ENCODE measurements around the gene RELL1. TPM values are rescaled to one million over a fixed set of nuclear protein-coding genes. Genes with fewer than 3 reads are reported as not detected.

The RELL1 gene
- total and polyA plus RNA-seq, 3 donors from 2014 or later = 3.1 to 20.4 (median 10.2) TPM

DNA sequence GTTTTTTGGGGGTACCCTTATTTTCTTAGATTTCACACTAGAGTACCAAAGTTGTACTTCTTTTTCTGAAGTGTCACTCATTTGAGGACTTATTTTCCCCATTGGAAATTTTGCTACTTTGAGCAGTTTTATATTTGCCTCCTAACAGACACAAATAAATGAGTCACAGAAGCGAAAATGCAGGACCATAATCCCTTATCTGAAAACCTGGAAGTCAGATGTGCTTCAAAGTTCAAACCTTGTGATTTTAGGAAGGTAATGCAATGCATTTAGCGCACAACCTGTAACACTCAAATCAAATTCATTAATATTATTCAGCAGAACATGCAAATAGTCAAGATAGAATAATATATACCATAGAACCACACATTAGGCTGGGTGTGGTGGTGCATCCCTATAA is 6.9 kb downstream of the RELL1 start:
- H3K27ac ChIP-seq = no peak overlapping the region
- intact Hi-C loops (cut with DNase I; ENCODE audit: low total_unique reads) = no loop called here
- no peaks in the 10 kb centered on the region for H3K27me3 ChIP-seq
- 83 to 97% methylated on average over 2 of the region's 2 CpGs for whole genome bisulfite sequencing, 2 donors
- no peak overlapping the region for H3K4me3 ChIP-seq
- H3K9me3 ChIP-seq = no peaks in the 10 kb centered on the region
- no peaks in the 10 kb centered on the region for H3K36me3 ChIP-seq (ENCODE audit: low read depth, missing control alignments)
- no peak for DNase-seq
- TF ChIP-seq, protein P1, sequence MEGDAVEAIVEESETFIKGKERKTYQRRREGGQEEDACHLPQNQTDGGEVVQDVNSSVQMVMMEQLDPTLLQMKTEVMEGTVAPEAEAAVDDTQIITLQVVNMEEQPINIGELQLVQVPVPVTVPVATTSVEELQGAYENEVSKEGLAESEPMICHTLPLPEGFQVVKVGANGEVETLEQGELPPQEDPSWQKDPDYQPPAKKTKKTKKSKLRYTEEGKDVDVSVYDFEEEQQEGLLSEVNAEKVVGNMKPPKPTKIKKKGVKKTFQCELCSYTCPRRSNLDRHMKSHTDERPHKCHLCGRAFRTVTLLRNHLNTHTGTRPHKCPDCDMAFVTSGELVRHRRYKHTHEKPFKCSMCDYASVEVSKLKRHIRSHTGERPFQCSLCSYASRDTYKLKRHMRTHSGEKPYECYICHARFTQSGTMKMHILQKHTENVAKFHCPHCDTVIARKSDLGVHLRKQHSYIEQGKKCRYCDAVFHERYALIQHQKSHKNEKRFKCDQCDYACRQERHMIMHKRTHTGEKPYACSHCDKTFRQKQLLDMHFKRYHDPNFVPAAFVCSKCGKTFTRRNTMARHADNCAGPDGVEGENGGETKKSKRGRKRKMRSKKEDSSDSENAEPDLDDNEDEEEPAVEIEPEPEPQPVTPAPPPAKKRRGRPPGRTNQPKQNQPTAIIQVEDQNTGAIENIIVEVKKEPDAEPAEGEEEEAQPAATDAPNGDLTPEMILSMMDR (IDR thresholded peaks at IDR 0.05) = no peak
- no peak for TF ChIP-seq POLR2A (IDR thresholded peaks at IDR 0.05)
- peaks cover 7% of the 10 kb centered on the region for H3K4me1 ChIP-seq

GRCh38 chr4:37678624-37679023 is 7.6 kb downstream of the RELL1 start:
- Histone ChIP-seq H3K9me3 (no peaks in the 10 kb centered on the region), H3K27ac (no peak overlapping the region), H3K4me3 (no peak overlapping the region), H3K4me1 (peaks cover 7% of the 10 kb centered on the region), H3K36me3 (ENCODE audit: low read depth, missing control alignments) (no peaks in the 10 kb centered on the region), H3K27me3 (no peaks in the 10 kb centered on the region)
- TF ChIP-seq, protein P1 (IDR thresholded peaks at IDR 0.05) = no peak
- TF ChIP-seq POLR2A (IDR thresholded peaks at IDR 0.05) = no peak
- WGBS, 2 donors = 86 to 91% methylated on average over 3 of the region's 3 CpGs
- intact Hi-C loops (cut with DNase I; ENCODE audit: low total_unique reads) = no loop called here
- no peak for DNase-seq

DNA sequence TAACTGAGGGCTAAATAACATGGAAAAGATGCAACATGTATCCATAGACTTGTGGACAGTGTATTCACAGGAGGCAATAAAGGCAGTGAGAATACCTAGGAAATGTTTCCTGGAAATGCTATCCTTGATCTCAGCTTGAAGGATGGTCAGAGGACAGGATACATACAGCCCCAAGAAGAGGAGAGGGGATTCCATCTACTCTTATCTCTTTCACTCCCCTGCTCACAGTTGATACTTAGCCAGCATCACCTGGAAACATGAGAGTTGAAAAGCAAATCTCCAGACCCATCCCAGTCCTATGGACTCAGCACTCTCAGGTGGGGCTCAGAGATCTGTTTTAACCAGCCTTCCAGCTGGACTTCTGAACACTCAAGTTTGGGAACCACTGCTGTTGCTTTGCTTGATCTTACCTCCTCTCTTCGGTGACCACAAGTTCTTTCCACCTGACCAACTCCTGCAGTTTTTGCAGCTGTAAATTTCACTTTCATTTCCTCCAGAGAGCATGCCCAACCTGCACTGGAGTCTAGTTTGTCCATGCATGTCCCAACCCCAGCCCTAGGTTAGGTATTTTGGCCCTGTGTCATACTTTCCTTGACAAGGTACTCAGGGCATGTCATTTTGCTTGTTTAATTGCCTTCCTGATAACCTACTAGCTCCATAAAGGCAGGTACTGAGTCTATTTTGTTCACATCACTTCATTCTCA is 10.4 kb downstream of the RELL1 start:
- WGBS, 2 donors = 58 to 92% methylated on average over 1 of the region's 1 CpG
- Histone ChIP-seq H3K9me3 (no peaks in the 10 kb centered on the region), H3K4me3 (no peak overlapping the region), H3K27me3 (no peaks in the 10 kb centered on the region), H3K4me1 (peaks cover 11% of the 10 kb centered on the region), H3K27ac (no peak overlapping the region), H3K36me3 (ENCODE audit: low read depth, missing control alignments) (no peaks in the 10 kb centered on the region)
- no peak for DNase-seq
- intact Hi-C loops (cut with DNase I; ENCODE audit: low total_unique reads) = no loop called here
- TF ChIP-seq, protein P1 (IDR thresholded peaks at IDR 0.05) = no peak
- TF ChIP-seq POLR2A (IDR thresholded peaks at IDR 0.05) = no peak

DNA sequence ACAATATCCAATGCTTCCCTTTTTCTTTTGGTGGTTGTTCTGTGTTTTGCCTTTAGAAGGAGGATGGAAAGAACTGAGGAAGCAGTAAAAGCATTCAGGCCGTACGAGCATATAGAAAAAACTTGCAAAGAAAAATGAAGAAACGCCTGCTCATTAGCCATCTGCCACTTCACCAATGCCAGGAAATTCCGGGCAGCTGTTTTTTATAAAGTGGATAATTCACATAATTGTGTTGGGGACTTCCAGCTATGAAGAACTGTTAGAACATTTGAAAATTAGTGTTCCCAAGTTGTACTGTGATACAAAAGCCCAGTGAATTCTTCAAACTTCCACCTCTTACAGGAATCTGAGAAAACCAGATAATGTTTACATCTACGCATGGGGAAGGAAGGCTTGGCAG is 11.7 kb downstream of the RELL1 start:
- H3K27me3 ChIP-seq = no peaks in the 10 kb centered on the region
- 26 to 48% methylated on average over 5 of the region's 5 CpGs for WGBS, 2 donors
- intact Hi-C loops (cut with DNase I; ENCODE audit: low total_unique reads) = no loop called here
- no peak for DNase-seq
- no peaks in the 10 kb centered on the region for H3K9me3 ChIP-seq
- H3K36me3 ChIP-seq (ENCODE audit: low read depth, missing control alignments) = no peaks in the 10 kb centered on the region
- no peak overlapping the region for H3K27ac ChIP-seq
- H3K4me3 ChIP-seq = no peak overlapping the region
- H3K4me1 ChIP-seq = peaks cover 11% of the 10 kb centered on the region
- no peak for TF ChIP-seq POLR2A (IDR thresholded peaks at IDR 0.05)
- TF ChIP-seq, protein P1 (IDR thresholded peaks at IDR 0.05) = no peak
